Measurements from ENCODE around the gene RAPGEF6.

Gene RAPGEF6

DNA sequence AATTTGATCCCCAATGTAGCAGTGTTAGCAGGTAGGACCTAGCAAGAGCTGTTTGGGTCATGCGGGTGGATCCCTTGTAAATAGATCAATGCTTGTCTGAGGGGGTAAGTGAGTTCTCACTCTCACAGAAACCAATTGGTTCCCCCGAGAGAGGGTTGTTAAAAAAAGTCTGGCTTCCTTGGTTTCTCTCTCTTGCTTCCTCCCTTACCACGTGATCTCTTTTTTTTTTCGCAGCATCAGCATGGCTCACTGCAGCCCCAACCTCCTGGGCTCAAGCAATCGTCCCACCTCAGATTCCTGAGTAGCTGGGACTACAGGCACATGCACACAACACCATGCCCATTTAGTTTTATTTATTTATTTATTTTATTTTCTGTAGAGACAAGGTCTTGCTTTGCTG lies 26.4 kb downstream of the RAPGEF6 start:
- Histone ChIP-seq H3K27me3 (ENCODE audit: insufficient read depth, poor library complexity, severe bottlenecking) (no peaks in the 10 kb centered on the region), H3K4me3 (replicated peaks; ENCODE audit: insufficient read depth, low read length) (no peak overlapping the region), H3K27ac (replicated peaks) (no peak overlapping the region)
- DNase-seq (ENCODE audit: low read depth in 1 of 2, low spot score in 1 of 2), result no peak
- TF ChIP-seq, protein P1, sequence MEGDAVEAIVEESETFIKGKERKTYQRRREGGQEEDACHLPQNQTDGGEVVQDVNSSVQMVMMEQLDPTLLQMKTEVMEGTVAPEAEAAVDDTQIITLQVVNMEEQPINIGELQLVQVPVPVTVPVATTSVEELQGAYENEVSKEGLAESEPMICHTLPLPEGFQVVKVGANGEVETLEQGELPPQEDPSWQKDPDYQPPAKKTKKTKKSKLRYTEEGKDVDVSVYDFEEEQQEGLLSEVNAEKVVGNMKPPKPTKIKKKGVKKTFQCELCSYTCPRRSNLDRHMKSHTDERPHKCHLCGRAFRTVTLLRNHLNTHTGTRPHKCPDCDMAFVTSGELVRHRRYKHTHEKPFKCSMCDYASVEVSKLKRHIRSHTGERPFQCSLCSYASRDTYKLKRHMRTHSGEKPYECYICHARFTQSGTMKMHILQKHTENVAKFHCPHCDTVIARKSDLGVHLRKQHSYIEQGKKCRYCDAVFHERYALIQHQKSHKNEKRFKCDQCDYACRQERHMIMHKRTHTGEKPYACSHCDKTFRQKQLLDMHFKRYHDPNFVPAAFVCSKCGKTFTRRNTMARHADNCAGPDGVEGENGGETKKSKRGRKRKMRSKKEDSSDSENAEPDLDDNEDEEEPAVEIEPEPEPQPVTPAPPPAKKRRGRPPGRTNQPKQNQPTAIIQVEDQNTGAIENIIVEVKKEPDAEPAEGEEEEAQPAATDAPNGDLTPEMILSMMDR (IDR thresholded peaks at IDR 0.05; ENCODE audit: insufficient read depth, low read length), result no peak
- TF ChIP-seq, protein P2, sequence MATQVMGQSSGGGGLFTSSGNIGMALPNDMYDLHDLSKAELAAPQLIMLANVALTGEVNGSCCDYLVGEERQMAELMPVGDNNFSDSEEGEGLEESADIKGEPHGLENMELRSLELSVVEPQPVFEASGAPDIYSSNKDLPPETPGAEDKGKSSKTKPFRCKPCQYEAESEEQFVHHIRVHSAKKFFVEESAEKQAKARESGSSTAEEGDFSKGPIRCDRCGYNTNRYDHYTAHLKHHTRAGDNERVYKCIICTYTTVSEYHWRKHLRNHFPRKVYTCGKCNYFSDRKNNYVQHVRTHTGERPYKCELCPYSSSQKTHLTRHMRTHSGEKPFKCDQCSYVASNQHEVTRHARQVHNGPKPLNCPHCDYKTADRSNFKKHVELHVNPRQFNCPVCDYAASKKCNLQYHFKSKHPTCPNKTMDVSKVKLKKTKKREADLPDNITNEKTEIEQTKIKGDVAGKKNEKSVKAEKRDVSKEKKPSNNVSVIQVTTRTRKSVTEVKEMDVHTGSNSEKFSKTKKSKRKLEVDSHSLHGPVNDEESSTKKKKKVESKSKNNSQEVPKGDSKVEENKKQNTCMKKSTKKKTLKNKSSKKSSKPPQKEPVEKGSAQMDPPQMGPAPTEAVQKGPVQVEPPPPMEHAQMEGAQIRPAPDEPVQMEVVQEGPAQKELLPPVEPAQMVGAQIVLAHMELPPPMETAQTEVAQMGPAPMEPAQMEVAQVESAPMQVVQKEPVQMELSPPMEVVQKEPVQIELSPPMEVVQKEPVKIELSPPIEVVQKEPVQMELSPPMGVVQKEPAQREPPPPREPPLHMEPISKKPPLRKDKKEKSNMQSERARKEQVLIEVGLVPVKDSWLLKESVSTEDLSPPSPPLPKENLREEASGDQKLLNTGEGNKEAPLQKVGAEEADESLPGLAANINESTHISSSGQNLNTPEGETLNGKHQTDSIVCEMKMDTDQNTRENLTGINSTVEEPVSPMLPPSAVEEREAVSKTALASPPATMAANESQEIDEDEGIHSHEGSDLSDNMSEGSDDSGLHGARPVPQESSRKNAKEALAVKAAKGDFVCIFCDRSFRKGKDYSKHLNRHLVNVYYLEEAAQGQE (IDR thresholded peaks at IDR 0.05; ENCODE audit: insufficient replicate concordance, low read depth), result no peak
- TF ChIP-seq POLR2AphosphoS5 (IDR thresholded peaks at IDR 0.05; ENCODE audit: low read depth), result no peak
- no peak for TF ChIP-seq SPI1 (IDR thresholded peaks at IDR 0.05; ENCODE audit: borderline replicate concordance, low read depth)
- TF ChIP-seq GABPA (IDR thresholded peaks at IDR 0.05; ENCODE audit: low read depth), result no peak

DNA sequence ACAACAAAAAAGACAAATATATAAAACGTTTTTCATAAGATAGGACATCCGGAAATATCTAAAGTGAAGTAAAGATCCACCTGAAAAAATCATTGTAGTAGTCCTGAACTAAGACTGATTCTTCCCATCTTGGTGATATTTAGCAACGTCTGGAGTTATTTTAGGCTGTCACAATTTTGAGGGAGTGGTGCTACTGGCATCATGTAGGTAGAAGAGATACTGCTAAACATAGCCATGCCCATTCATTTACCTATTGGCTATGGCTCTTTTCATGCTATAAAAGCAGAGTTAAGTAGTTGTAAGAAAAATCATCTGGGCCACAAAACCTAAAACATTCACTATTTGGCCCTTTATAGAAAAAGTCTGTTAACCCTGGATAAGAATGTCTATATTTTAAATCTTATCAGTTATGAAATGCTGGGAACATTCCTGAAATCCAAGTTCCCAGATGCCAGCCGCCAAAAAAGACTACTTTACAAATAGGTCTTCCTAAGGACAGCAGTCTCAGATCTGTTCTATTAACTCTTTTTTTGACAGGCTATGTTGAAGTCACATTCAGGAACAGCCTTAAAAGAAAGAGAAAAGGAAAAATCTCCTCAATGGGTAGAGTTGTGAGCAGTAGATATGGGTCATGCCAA lies 27.0 kb downstream of the RAPGEF6 start:
- TF ChIP-seq, protein P1 (IDR thresholded peaks at IDR 0.05; ENCODE audit: insufficient read depth, low read length), result no peak
- TF ChIP-seq GABPA (IDR thresholded peaks at IDR 0.05; ENCODE audit: low read depth) (no peak), SPI1 (IDR thresholded peaks at IDR 0.05; ENCODE audit: borderline replicate concordance, low read depth) (no peak), POLR2AphosphoS5 (IDR thresholded peaks at IDR 0.05; ENCODE audit: low read depth) (no peak)
- TF ChIP-seq, protein P2 (IDR thresholded peaks at IDR 0.05; ENCODE audit: insufficient replicate concordance, low read depth), result no peak

DNA sequence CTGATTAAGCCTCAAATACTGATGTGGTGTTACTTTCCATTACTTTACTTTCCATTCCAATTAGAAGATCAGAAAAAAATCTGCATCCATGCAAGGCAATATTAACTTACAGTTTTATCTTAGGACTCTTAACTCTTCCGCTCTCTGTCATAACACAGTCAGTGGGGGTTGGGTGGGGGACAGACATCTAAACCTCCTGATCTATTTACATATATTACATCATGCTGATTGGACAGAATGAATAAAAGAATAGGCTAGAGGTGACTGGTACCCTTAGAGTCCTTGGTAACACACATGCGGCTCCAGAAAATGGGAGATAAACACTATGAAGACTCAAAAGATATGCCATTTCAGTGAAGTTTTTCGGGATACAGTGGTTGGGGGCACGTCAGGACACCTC lies 27.6 kb downstream of the RAPGEF6 start:
- no peaks in the 10 kb centered on the region for H3K27me3 ChIP-seq (ENCODE audit: insufficient read depth, poor library complexity, severe bottlenecking)

More for the DNA sequence above, 27.0 kb downstream of the RAPGEF6 start:
- H3K4me3 ChIP-seq (replicated peaks; ENCODE audit: insufficient read depth, low read length), result no peak overlapping the region
- no peak for DNase-seq (ENCODE audit: low read depth in 1 of 2, low spot score in 1 of 2)
- H3K27me3 ChIP-seq (ENCODE audit: insufficient read depth, poor library complexity, severe bottlenecking), result no peaks in the 10 kb centered on the region
- H3K27ac ChIP-seq (replicated peaks), result no peak overlapping the region

More for the DNA sequence above, 27.6 kb downstream of the RAPGEF6 start:
- Histone ChIP-seq H3K4me3 (replicated peaks; ENCODE audit: insufficient read depth, low read length) (no peak overlapping the region), H3K27ac (replicated peaks) (no peak overlapping the region)
- no peak for DNase-seq (ENCODE audit: low read depth in 1 of 2, low spot score in 1 of 2)
- TF ChIP-seq POLR2AphosphoS5 (IDR thresholded peaks at IDR 0.05; ENCODE audit: low read depth), result no peak
- TF ChIP-seq, protein P2 (IDR thresholded peaks at IDR 0.05; ENCODE audit: insufficient replicate concordance, low read depth), result no peak
- no peak for TF ChIP-seq GABPA (IDR thresholded peaks at IDR 0.05; ENCODE audit: low read depth)
- TF ChIP-seq, protein P1 (IDR thresholded peaks at IDR 0.05; ENCODE audit: insufficient read depth, low read length), result no peak
- TF ChIP-seq SPI1 (IDR thresholded peaks at IDR 0.05; ENCODE audit: borderline replicate concordance, low read depth), result no peak
